HFF-Myc (cell line): ENCODE measurements around the gene VWC2.

Source experiments
- DNase-seq: peaks from one replicate; pipeline ENCODE4 v3.0.0-alpha.2; 2011; ENCODE audit warnings: low read depth; ENCODE audit errors: extremely low read depth
- H3K4me3 ChIP-seq: replicated peaks from 2 replicates; pipeline ENCODE4 v1.5.1; 2011; ENCODE audit warnings: low read depth, mild to moderate bottlenecking, control low read depth, low read length
- CTCF ChIP-seq: IDR thresholded peaks from 2 replicates; pipeline ENCODE4 v1.5.1; 2012; ENCODE audit warnings: mild to moderate bottlenecking, low read depth, low read length, control low read depth; ENCODE audit errors: missing control alignments

The VWC2 gene

GRCh38 chr7:49768254-49768653 lies 5.2 kb upstream of the VWC2 start:
- no peak for TF ChIP-seq CTCF
- H3K4me3 ChIP-seq: no peak overlapping the region
- DNase-seq: no peak

GRCh38 chr7:49768835-49769234 lies 4.6 kb upstream of the VWC2 start:
- no peak for DNase-seq
- no peak overlapping the region for H3K4me3 ChIP-seq
- TF ChIP-seq CTCF: no peak

GRCh38 chr7:49769285-49769857 lies 4.1 kb upstream of the VWC2 start:
- TF ChIP-seq CTCF: no peak
- no peak for DNase-seq
- no peak overlapping the region for H3K4me3 ChIP-seq

GRCh38 chr7:49770838-49771237 lies 2.6 kb upstream of the VWC2 start:
- DNase-seq: no peak
- H3K4me3 ChIP-seq: no peak overlapping the region
- TF ChIP-seq CTCF: no peak

- no peak for TF ChIP-seq CTCF
- DNase-seq: no peak
Observed at GRCh38 chr7:49771427-49772176, 1.8 kb upstream of the VWC2 start.

GRCh38 chr7:49772916-49773217 lies 571 bp upstream of the VWC2 start:
- DNase-seq: no peak
- no peak for TF ChIP-seq CTCF
- H3K4me3 ChIP-seq: no peak overlapping the region

More at GRCh38 chr7:49771427-49772176, 1.8 kb upstream of the VWC2 start:
- no peak overlapping the region for H3K4me3 ChIP-seq

- H3K4me3 ChIP-seq: no peak overlapping the region
- TF ChIP-seq CTCF: no peak
- no peak for DNase-seq
Observed at GRCh38 chr7:49773936-49774458, 559 bp downstream of the VWC2 start.
